ENCODE data around the gene ACBD4.

GRCh38 chr17:45161288-45162024 lies 26.0 kb downstream of the ACBD4 start, which contains the start of gene HEXIM2:
- TF ChIP-seq, protein P1, sequence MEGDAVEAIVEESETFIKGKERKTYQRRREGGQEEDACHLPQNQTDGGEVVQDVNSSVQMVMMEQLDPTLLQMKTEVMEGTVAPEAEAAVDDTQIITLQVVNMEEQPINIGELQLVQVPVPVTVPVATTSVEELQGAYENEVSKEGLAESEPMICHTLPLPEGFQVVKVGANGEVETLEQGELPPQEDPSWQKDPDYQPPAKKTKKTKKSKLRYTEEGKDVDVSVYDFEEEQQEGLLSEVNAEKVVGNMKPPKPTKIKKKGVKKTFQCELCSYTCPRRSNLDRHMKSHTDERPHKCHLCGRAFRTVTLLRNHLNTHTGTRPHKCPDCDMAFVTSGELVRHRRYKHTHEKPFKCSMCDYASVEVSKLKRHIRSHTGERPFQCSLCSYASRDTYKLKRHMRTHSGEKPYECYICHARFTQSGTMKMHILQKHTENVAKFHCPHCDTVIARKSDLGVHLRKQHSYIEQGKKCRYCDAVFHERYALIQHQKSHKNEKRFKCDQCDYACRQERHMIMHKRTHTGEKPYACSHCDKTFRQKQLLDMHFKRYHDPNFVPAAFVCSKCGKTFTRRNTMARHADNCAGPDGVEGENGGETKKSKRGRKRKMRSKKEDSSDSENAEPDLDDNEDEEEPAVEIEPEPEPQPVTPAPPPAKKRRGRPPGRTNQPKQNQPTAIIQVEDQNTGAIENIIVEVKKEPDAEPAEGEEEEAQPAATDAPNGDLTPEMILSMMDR (IDR thresholded peaks at IDR 0.05): no peak
- TF ChIP-seq EZH2 (IDR thresholded peaks at IDR 0.05) (no peak), EZH2phosphoT487 (IDR thresholded peaks at IDR 0.05) (no peak)
